DMS 273 treated with DMSO at 0.1 percent for 48 hours (cell line): ENCODE measurements around the gene USH2A.
"Not testable (repeated sequence)": the region's sequence is repeated elsewhere in the genome, so short reads cannot be mapped to it uniquely, and the experiment has no call there.

Experiments
- DNase-seq: peaks from one replicate; lab custom pipeline; 2025; lab: John Stamatoyannopoulos, UW

Gene USH2A

GRCh38 chr1:216047811-216048572, 375.3 kb downstream of the USH2A start:
- DNase-seq, result no peak

- DNase-seq, result no peak
Measured at GRCh38 chr1:216046336-216046735, 376.9 kb downstream of the USH2A start.

GRCh38 chr1:216045400-216045799, 377.8 kb downstream of the USH2A start:
- no peak for DNase-seq

- DNase-seq, result no peak
Measured at GRCh38 chr1:216044538-216044937, 378.7 kb downstream of the USH2A start.

GRCh38 chr1:216034506-216034905, 388.7 kb downstream of the USH2A start:
- DNase-seq, result no peak

GRCh38 chr1:216032961-216033614, 390.2 kb downstream of the USH2A start:
- no peak for DNase-seq

GRCh38 chr1:216032284-216032683, 391.0 kb downstream of the USH2A start:
- no peak for DNase-seq

GRCh38 chr1:216028631-216029030, 394.6 kb downstream of the USH2A start:
- no peak for DNase-seq

- DNase-seq, result no peak
Measured at GRCh38 chr1:216024546-216024945, 398.7 kb downstream of the USH2A start.

- DNase-seq, result no peak
Measured at GRCh38 chr1:216020743-216021345, 402.4 kb downstream of the USH2A start.

- DNase-seq, result no peak
Measured at GRCh38 chr1:216015116-216015515, 408.1 kb downstream of the USH2A start.

GRCh38 chr1:216014086-216014485, 409.2 kb downstream of the USH2A start:
- DNase-seq, result no peak

- DNase-seq, result not testable (repeated sequence)
Measured at GRCh38 chr1:216009456-216009855, 413.8 kb downstream of the USH2A start.

GRCh38 chr1:216005916-216006315, 417.3 kb downstream of the USH2A start:
- DNase-seq, result no peak

GRCh38 chr1:215992620-215993019, 430.6 kb downstream of the USH2A start:
- no peak for DNase-seq

- no peak for DNase-seq
Measured at GRCh38 chr1:215987092-215987875, 436.0 kb downstream of the USH2A start.

GRCh38 chr1:215986401-215986800, 436.8 kb downstream of the USH2A start:
- no peak for DNase-seq

GRCh38 chr1:215983680-215984079, 439.6 kb downstream of the USH2A start:
- DNase-seq, result no peak

- DNase-seq, result no peak
Measured at GRCh38 chr1:215971793-215972441, 451.3 kb downstream of the USH2A start.

GRCh38 chr1:215970406-215970805, 452.8 kb downstream of the USH2A start:
- DNase-seq, result no peak

GRCh38 chr1:215963621-215964020, 459.6 kb downstream of the USH2A start:
- no peak for DNase-seq

GRCh38 chr1:215963040-215963439, 460.2 kb downstream of the USH2A start:
- no peak for DNase-seq
